ENCODE data around the gene CNMD. TPM values are rescaled to one million over a fixed set of nuclear protein-coding genes. Genes with fewer than 3 reads are reported as not detected.

CNMD gene
- polyA plus RNA-seq, result not detected in 2 replicates

GRCh38 chr13:52739468-52740071 is at the start of gene CNMD:
Gene CNMD (minus strand): TSS chr13:52739820. CDS start chr13:52739701, 119 bp downstream.

Other genes with a start within 250 kb of the CNMD start
- gene HNRNPA1L2, start 97.4 kb downstream of the CNMD start, polyA plus RNA-seq, result 1.5 and 1.9 TPM in 2 replicates
- gene SUGT1, start 87.0 kb downstream of the CNMD start, polyA plus RNA-seq, result 67.9 and 78.4 TPM in 2 replicates
- gene PCDH8, start 108.8 kb upstream of the CNMD start, polyA plus RNA-seq, result not detected in 2 replicates